Activated CD8-positive, alpha-beta memory T cell treated with anti-CD3 and anti-CD28 coated beads for 48 hours (primary cell): ENCODE results near the gene MARK4.

ENCODE experiments used
- DNase-seq, 3 experiments: peaks; one replicate each; pipeline ENCODE4 v3.0.0-alpha.2; 2020; ENCODE audit warnings: low read depth in 2 of 3, low spot score in 2 of 3

MARK4 gene

GRCh38 chr19:45354241-45354842 is 103.3 kb downstream of the MARK4 start:
- DNase-seq = no peak
